Upper lobe of right lung (tissue), 1 donor: Measurements from ENCODE around the gene AMPD3. TPM values are rescaled to one million over a fixed set of nuclear protein-coding genes. Genes with fewer than 3 reads are reported as not detected.

Experiments used
- ATAC-seq: fragments of 200-7000 bp; cut with Tn5 transposase; one replicate; pipeline ENCODE4 v1.9.1; 2020; ENCODE audit warnings: mild to moderate bottlenecking, moderate library complexity
- DNase-seq: peaks from one replicate; pipeline ENCODE4 v3.0.0-alpha.2; 2020
- H3K27ac ChIP-seq: fragments of 200-600 bp; one replicate; pipeline ENCODE4 v1.8.0; 2022
- H3K27me3 ChIP-seq: fragments of 200-600 bp; one replicate; pipeline ENCODE4 v1.8.0; 2022; ENCODE audit warnings: mild to moderate bottlenecking
- H3K36me3 ChIP-seq: fragments of 200-600 bp; one replicate; pipeline ENCODE4 v1.8.0; 2022
- H3K4me1 ChIP-seq: fragments of 200-600 bp; one replicate; pipeline ENCODE4 v1.8.0; 2022
- H3K4me3 ChIP-seq: fragments of 200-600 bp; one replicate; pipeline ENCODE4 v1.8.0; 2022; ENCODE audit warnings: mild to moderate bottlenecking
- H3K9me3 ChIP-seq: fragments of 200-600 bp; one replicate; pipeline ENCODE4 v1.8.0; 2022
- CTCF ChIP-seq: fragments of 200-600 bp; IDR thresholded peaks from one replicate; pipeline ENCODE4 v1.8.0; 2022; ENCODE audit warnings: antibody characterized with exemption
- intact Hi-C: fragments of 100-400 bp; cut with DNase I; formaldehyde crosslinking; loops from one replicate; pipeline ENCODE4 v1.11.0; 2022
- total RNA-seq: library from RNA; stranded (reverse); fragmentation: NEBNext Ultra II Directional; extraction: Animal tissue kit (Norgen Biotek cat#: 25700); gene quantifications from one replicate; pipeline ENCODE4 v1.2.1, GENCODE V29; 2021
- donor health status: DM: no; HTN: yes; CAD: no; lungs with severe emphysema.

AMPD3 gene
- total RNA-seq, 1 donor from 2014 or later = 11.6 TPM

GRCh38 chr11:10496296-10496936, 41.4 kb downstream of the AMPD3 start:
- ATAC-seq (no peak), DNase-seq (no peak)
- TF ChIP-seq CTCF = no peak
- no peaks in the 10 kb centered on the region for H3K4me1 ChIP-seq
- H3K36me3 ChIP-seq = peaks cover 27% of the 10 kb centered on the region
- intact Hi-C loops = no loop called here
- H3K27me3 ChIP-seq = no peaks in the 10 kb centered on the region
- no peaks in the 10 kb centered on the region for H3K9me3 ChIP-seq
- H3K27ac ChIP-seq = no peak overlapping the region
- H3K4me3 ChIP-seq = no peak overlapping the region

- no peak for ATAC-seq
- H3K9me3 ChIP-seq = no peaks in the 10 kb centered on the region
- DNase-seq = no peak
- no peak overlapping the region for H3K4me3 ChIP-seq
- peaks cover 27% of the 10 kb centered on the region for H3K36me3 ChIP-seq
- intact Hi-C loops = no loop called here
- TF ChIP-seq CTCF = no peak
- no peak overlapping the region for H3K27ac ChIP-seq
- H3K4me1 ChIP-seq = no peaks in the 10 kb centered on the region
- H3K27me3 ChIP-seq = no peaks in the 10 kb centered on the region
These were observed 42.4 kb downstream of the AMPD3 start for GRCh38 chr11:10497371-10498021.

GRCh38 chr11:10498022-10498400, 42.9 kb downstream of the AMPD3 start:
- intact Hi-C loops = no loop called here
- no peak overlapping the region for H3K27ac ChIP-seq
- ATAC-seq (no peak), DNase-seq (no peak)
- H3K27me3 ChIP-seq = no peaks in the 10 kb centered on the region
- no peaks in the 10 kb centered on the region for H3K9me3 ChIP-seq
- no peak for TF ChIP-seq CTCF
- H3K36me3 ChIP-seq = peaks cover 29% of the 10 kb centered on the region
- H3K4me3 ChIP-seq = no peak overlapping the region
- H3K4me1 ChIP-seq = no peaks in the 10 kb centered on the region

GRCh38 chr11:10498426-10499250, 43.6 kb downstream of the AMPD3 start:
- TF ChIP-seq CTCF = no peak
- no peak overlapping the region for H3K27ac ChIP-seq
- no peak overlapping the region for H3K4me3 ChIP-seq
- H3K36me3 ChIP-seq = peaks cover 32% of the 10 kb centered on the region
- no peaks in the 10 kb centered on the region for H3K27me3 ChIP-seq
- ATAC-seq (no peak), DNase-seq (no peak)
- H3K4me1 ChIP-seq = no peaks in the 10 kb centered on the region
- intact Hi-C loops = no loop called here
- H3K9me3 ChIP-seq = no peaks in the 10 kb centered on the region

GRCh38 chr11:10499452-10499851, 44.4 kb downstream of the AMPD3 start:
- no peak overlapping the region for H3K27ac ChIP-seq
- intact Hi-C loops = no loop called here
- H3K4me1 ChIP-seq = peaks cover 3% of the 10 kb centered on the region
- no peak overlapping the region for H3K4me3 ChIP-seq
- ATAC-seq (no peak), DNase-seq (no peak)
- H3K27me3 ChIP-seq = no peaks in the 10 kb centered on the region
- H3K9me3 ChIP-seq = no peaks in the 10 kb centered on the region
- TF ChIP-seq CTCF = no peak
- H3K36me3 ChIP-seq = peaks cover 26% of the 10 kb centered on the region
